Cardiac fibroblast (primary cell): Measurements from ENCODE around the gene EML6.

Experiments used
- DNase-seq, 2 donors: peaks; one replicate each; pipeline versions ENCODE4 v3.0.0 to v3.0.0-alpha.2; 2010; ENCODE audit warnings: low read depth in 2 of 2
- H3K4me3 ChIP-seq, 2 donors: replicated peaks in 1 of 2; 1 replicate in 1 of 2; 2 replicates in 1 of 2; pipeline ENCODE4 v1.5.1; 2011; ENCODE audit warnings: low read depth in 2 of 2, low read length in 2 of 2, mild to moderate bottlenecking in 2 of 2, moderate library complexity in 1 of 2
- TF ChIP-seq, protein P1 (sequence below): IDR thresholded peaks from one replicate; pipeline ENCODE4 v1.5.1; 2011; ENCODE audit warnings: low read depth, mild to moderate bottlenecking, low read length, inconsistent platforms

Gene EML6

GRCh38 chr2:54845094-54845493 lies 121.6 kb downstream of the EML6 start:
- no peak for DNase-seq
- no peak overlapping the region for H3K4me3 ChIP-seq
- TF ChIP-seq, protein P1, sequence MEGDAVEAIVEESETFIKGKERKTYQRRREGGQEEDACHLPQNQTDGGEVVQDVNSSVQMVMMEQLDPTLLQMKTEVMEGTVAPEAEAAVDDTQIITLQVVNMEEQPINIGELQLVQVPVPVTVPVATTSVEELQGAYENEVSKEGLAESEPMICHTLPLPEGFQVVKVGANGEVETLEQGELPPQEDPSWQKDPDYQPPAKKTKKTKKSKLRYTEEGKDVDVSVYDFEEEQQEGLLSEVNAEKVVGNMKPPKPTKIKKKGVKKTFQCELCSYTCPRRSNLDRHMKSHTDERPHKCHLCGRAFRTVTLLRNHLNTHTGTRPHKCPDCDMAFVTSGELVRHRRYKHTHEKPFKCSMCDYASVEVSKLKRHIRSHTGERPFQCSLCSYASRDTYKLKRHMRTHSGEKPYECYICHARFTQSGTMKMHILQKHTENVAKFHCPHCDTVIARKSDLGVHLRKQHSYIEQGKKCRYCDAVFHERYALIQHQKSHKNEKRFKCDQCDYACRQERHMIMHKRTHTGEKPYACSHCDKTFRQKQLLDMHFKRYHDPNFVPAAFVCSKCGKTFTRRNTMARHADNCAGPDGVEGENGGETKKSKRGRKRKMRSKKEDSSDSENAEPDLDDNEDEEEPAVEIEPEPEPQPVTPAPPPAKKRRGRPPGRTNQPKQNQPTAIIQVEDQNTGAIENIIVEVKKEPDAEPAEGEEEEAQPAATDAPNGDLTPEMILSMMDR: no peak

- H3K4me3 ChIP-seq: no peak overlapping the region
- TF ChIP-seq, protein P1: no peak
- no peak for DNase-seq
Measured at GRCh38 chr2:54845514-54845913, 122.1 kb downstream of the EML6 start.

DNA sequence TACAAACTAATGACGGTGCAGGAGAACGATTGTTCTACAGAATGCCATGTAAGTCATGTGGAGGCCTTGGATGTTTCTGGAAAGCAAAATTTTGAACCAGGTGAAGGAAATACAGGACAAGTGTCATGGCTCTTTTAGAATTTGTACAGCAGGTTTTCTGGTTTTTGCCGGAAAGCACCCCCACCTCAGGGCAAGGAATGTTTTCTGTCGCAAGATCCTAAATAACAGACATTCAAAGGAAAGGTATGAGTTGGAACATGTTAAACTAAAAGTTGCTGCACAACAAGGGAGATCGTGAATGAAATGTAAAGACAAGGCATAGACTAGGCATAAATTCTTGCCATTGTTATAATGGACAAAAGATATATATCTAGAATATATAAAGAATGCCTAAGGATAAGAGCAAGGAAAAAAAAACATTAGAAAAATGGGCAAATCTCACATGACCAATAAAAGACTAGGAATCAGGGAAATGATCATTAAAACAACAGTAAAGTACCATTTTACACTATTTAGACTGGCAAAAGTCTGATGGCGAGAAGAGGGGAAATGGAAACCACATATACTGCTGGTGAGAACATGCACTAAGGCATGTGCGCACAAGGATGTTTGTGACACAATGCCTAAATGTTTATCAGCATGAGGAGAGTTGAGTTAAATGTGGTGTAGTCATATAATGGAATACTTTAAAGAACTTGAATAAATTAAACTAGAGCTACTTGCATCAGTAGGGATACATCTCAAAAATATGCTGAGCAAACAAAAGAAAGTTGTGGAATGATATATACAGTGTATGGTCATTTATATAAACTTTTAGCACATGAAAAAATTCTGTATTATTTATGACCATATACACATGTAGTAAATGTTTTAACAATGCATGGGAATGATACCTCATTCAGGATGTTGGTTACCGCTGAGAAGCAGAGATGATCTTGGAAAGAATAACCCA lies 127.0 kb downstream of the EML6 start:
- H3K4me3 ChIP-seq: no peak overlapping the region
- TF ChIP-seq, protein P1: no peak
- DNase-seq: no peak

GRCh38 chr2:54853616-54854310 lies 130.3 kb downstream of the EML6 start:
- TF ChIP-seq, protein P1: no peak
- DNase-seq: no peak
- no peak overlapping the region for H3K4me3 ChIP-seq

DNA sequence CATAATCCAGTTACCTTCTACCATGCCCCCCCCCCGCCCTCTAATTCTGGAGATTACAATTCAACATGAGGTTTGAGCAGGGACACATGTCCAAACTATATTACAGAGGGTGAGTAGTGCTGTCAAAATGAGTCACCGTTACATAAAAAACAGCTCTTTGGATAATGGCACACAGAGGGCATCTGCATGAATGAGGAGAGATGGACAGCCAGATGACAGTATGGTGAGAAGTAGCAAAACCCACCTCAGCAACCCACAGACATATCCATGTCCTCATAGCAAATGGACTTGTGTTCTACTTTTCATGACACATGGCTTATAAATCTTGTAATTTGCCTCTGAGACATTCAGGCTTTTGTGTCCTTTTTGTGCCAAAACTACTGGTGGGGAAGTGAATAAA lies 132.0 kb downstream of the EML6 start:
- TF ChIP-seq, protein P1: no peak
- DNase-seq: no peak
- H3K4me3 ChIP-seq: no peak overlapping the region

GRCh38 chr2:54858021-54858681 lies 134.7 kb downstream of the EML6 start:
- TF ChIP-seq, protein P1: no peak
- no peak overlapping the region for H3K4me3 ChIP-seq
- DNase-seq: peak; percentile 31 to 74
